Endothelial cell of umbilical vein (primary cell): ENCODE results near the gene RETNLB. TPM values are rescaled to one million over a fixed set of nuclear protein-coding genes. Genes with fewer than 3 reads are reported as not detected.

ENCODE experiments used
- BruUV-seq: library from RNA; stranded (reverse); fragments of 400-500 nt; replicated peaks from 2 replicates; lab custom pipeline; 2021; lab: Mats Ljungman, UMichigan
- CTCF ChIA-PET: fragments of 300-600, 350-600 bp; sonication (Branson Sonifier 250); formaldehyde crosslinking; loops from one replicate; lab custom pipeline; 2021; ENCODE audit warnings: antibody characterized with exemption, inconsistent platforms; lab: Charles Lee
- POLR2A ChIA-PET: fragments of 300-600, 350-600 bp; sonication (Branson Sonifier 250); formaldehyde crosslinking; loops from one replicate; lab custom pipeline; 2021; ENCODE audit warnings: antibody characterized with exemption, inconsistent platforms; lab: Charles Lee
- DNase-seq: peaks from one replicate; pipeline ENCODE4 v3.0.0-alpha.2; 2011; ENCODE audit warnings: low read depth, low spot score
- FAIRE-seq: peaks from 2 replicates; lab custom pipeline; 2011; peaks lifted over from hg19 to GRCh38; lab: Jason Lieb, UNC
- H2AFZ ChIP-seq: 2 replicates; pipeline ENCODE4 v1.6.0; 2012; ENCODE audit warnings: low read depth, low read length, control low read depth, inconsistent platforms
- H3K27ac ChIP-seq: 2 replicates; pipeline ENCODE4 v1.5.1; 2011; ENCODE audit warnings: low read depth, mild to moderate bottlenecking, control low read depth, low read length, moderate library complexity; ENCODE audit not compliant: insufficient read depth
- H3K27me3 ChIP-seq, 2 experiments: 2 replicates each; pipeline versions ENCODE4 v1.6.0 to v1.6.1; 2011; ENCODE audit warnings: low read length in 2 of 2, mixed read lengths in 1 of 2; ENCODE audit not compliant: control insufficient read depth in 2 of 2, insufficient read depth in 2 of 2
- H3K36me3 ChIP-seq, 2 experiments: 2 replicates in 1 of 2; 3 replicates in 1 of 2; pipeline ENCODE4 v1.5.1; 2011; ENCODE audit warnings: low read length in 2 of 2, mild to moderate bottlenecking in 1 of 2, moderate library complexity in 1 of 2; ENCODE audit not compliant: control insufficient read depth in 2 of 2, insufficient read depth in 2 of 2; ENCODE audit errors: extremely low read depth in 1 of 2
- H3K4me1 ChIP-seq: 3 replicates; pipeline ENCODE4 v1.5.1; 2011; ENCODE audit warnings: mild to moderate bottlenecking, low read length; ENCODE audit not compliant: control insufficient read depth, insufficient read depth; ENCODE audit errors: extremely low read depth
- H3K4me2 ChIP-seq: 2 replicates; pipeline ENCODE4 v1.6.1; 2011; ENCODE audit warnings: low read length, control low read depth, mixed read lengths; ENCODE audit not compliant: insufficient read depth
- H3K4me3 ChIP-seq, 3 experiments: fragments of 200-600 bp in 1 of 3; sonication (generic), shearing (Covaris generic) in 1 of 3; replicated peaks in 1 of 3; 2 replicates each; pipeline ENCODE4 v1.5.1; 2011 to 2016; ENCODE audit warnings: control low read depth in 3 of 3, low read length in 3 of 3, mild to moderate bottlenecking in 2 of 3, inconsistent platforms in 1 of 3, low read depth in 1 of 3, moderate library complexity in 1 of 3; ENCODE audit not compliant: insufficient read depth in 1 of 3
- H3K79me2 ChIP-seq: 2 replicates; pipeline ENCODE4 v1.6.0; 2012; ENCODE audit warnings: low read length, inconsistent platforms; ENCODE audit not compliant: control insufficient read depth, insufficient read depth
- H3K9ac ChIP-seq: replicated peaks from 2 replicates; pipeline ENCODE3; 2011; ENCODE audit warnings: low read length, control low read depth; ENCODE audit not compliant: insufficient read depth; ENCODE audit errors: extremely low read depth
- H3K9me1 ChIP-seq: replicated peaks from 3 replicates; pipeline ENCODE4 v1.6.0; 2011; ENCODE audit warnings: mild to moderate bottlenecking, low read length; ENCODE audit not compliant: control insufficient read depth, insufficient read depth; ENCODE audit errors: extremely low read depth
- H3K9me3 ChIP-seq: replicated peaks from 2 replicates; pipeline ENCODE4 v1.5.1; 2012; ENCODE audit warnings: low read length, inconsistent platforms; ENCODE audit not compliant: control insufficient read depth, insufficient read depth
- H4K20me1 ChIP-seq: replicated peaks from 2 replicates; pipeline ENCODE3; 2011; ENCODE audit warnings: mild to moderate bottlenecking, low read length; ENCODE audit not compliant: control insufficient read depth, insufficient read depth; ENCODE audit errors: extremely low read depth
- EZH2 ChIP-seq: IDR thresholded peaks from 2 replicates; pipeline ENCODE4 v1.6.1; 2012; ENCODE audit warnings: borderline replicate concordance, low read depth, mild to moderate bottlenecking, moderate library complexity, low read length, inconsistent platforms; ENCODE audit not compliant: severe bottlenecking
- GATA2 ChIP-seq: IDR thresholded peaks from 2 replicates; pipeline ENCODE4 v1.7.0; 2011; ENCODE audit warnings: low read depth, mild to moderate bottlenecking, moderate library complexity, mixed read lengths, low read length; ENCODE audit not compliant: insufficient read length, insufficient read depth
- JUN ChIP-seq: IDR thresholded peaks from 2 replicates; pipeline ENCODE4 v1.6.1; 2011; ENCODE audit warnings: borderline replicate concordance, low read depth; ENCODE audit not compliant: insufficient read length, insufficient read depth
- POLR2A ChIP-seq: IDR thresholded peaks from 2 replicates; pipeline ENCODE4 v1.6.1; 2012; ENCODE audit warnings: low read depth, mild to moderate bottlenecking, control low read depth, low read length
- dilution Hi-C: fragments of 300-500 bp; cut with MboI; formaldehyde crosslinking; loops from one replicate; pipeline ENCODE4 v1.15.0; 2019; ENCODE audit warnings: low sequenced_read_pairs; ENCODE audit not compliant: extremely low pct_ligation_motif_present
- intact Hi-C: fragments of 100-400 bp; cut with micrococcal nuclease; formaldehyde crosslinking; loops from one replicate; pipeline ENCODE4 v1.10.0; 2022
- polyA plus RNA-seq, 4 experiments: library from polyadenylated mRNA; depleted of rRNA in 3 of 4; stranded (reverse) in 3 of 4; unstranded in 1 of 4; fragments of >200 nt; gene quantifications; 2 replicates each; pipeline versions ENCODE4 v1.2.1 to v1.2.3, GENCODE V29; 2011 to 2012; ENCODE audit warnings: missing spikeins in 1 of 4
- total RNA-seq: library from RNA; stranded (reverse); gene quantifications from 2 replicates; pipeline ENCODE4 v1.2.3, GENCODE V29; 2021
- TF ChIP-seq, protein P1 (sequence below): IDR thresholded peaks from 2 replicates; pipeline ENCODE4 v1.6.1; 2011; ENCODE audit not compliant: insufficient read depth, insufficient read length

The RETNLB gene
- total and polyA plus RNA-seq, 2 donors (not counting 3 experiments of a cell fraction or from before 2014, with no cell fraction given), result not detected

DNA sequence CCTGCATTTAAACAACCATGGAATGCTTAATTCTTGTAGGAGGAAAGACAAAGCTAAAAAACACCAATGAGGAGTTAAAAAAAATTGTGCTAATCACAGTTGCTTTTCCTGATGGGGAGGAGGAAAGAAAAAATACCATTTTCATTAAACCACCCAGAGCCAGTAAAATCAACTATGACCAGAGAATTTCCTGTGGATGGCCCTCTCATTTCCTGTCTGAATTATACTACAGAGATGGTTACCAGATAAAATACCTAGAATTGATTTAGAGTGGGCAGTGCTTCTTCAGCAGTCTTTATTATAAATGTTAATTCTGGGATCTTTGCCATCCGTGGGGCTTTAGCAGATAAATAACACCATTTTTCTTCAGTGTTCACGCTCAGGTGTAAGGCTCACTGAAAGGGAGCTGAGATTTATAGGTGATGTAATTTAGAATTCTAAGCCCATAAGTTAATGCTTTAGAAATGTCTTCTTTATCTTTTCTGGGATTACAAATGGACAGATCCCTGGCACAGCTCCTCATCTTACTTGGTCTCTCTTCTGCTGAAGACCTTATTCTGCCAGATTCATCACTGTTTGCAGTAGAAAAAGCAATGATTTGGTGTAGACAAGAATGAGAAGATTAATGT lies 37.9 kb downstream of the RETNLB start:
- Histone ChIP-seq H3K4me1 (peaks cover 9% of the 10 kb centered on the region), H3K27me3 (no peaks in the 10 kb centered on the region), H3K9me1 (no peaks in the 10 kb centered on the region), H3K9ac (no peak overlapping the region), H3K27ac (no peak overlapping the region), H3K9me3 (no peaks in the 10 kb centered on the region), H4K20me1 (no peaks in the 10 kb centered on the region), H2AFZ (no peak overlapping the region), H3K36me3 (no peaks in the 10 kb centered on the region), H3K79me2 (no peaks in the 10 kb centered on the region), H3K4me3 (no peak overlapping the region), H3K4me2 (peak overlapping the region; percentile 51)
- no TSS peak for BruUV-seq
- dilution Hi-C loops, result no loop called here
- CTCF ChIA-PET, result interaction anchor here (2.4 kb wide), 1 partner anchor 12 kb away, joined by 11 read pairs; no protein-coding TSS in a partner anchor
- TF ChIP-seq, protein P1, sequence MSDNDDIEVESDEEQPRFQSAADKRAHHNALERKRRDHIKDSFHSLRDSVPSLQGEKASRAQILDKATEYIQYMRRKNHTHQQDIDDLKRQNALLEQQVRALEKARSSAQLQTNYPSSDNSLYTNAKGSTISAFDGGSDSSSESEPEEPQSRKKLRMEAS, result no peak
- TF ChIP-seq JUN (no peak), EZH2 (no peak), GATA2 (peak; percentile 82)
- intact Hi-C loops, result no loop called here
- DNase-seq (peak; percentile 10), FAIRE-seq (peak; percentile 8)
- POLR2A ChIA-PET, result no interaction called here

DNA sequence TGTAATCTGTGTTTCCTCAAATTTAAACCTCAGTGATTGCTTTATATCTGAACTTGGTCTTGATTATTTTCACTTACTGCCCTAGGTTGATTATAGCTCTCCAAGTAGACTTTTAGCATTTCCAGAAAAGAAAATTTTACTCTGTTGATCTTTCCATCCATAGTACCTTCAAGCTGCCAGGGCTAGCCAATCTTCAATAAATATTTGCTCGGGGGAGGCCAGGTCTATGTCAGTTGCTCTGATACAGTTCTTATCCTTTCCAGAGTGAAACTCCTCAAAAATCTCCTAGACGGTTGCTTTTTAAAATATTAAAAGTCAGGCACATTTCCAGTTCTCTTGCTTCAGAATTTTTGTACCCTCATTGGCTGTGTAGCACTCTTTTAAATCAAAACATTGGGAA lies 38.8 kb downstream of the RETNLB start:
- BruUV-seq, result no TSS peak
- ChIA-PET CTCF (interaction anchor here (2.4 kb wide), 1 partner anchor 11 kb away, joined by 11 read pairs; no protein-coding TSS in a partner anchor), POLR2A (no interaction called here)
- dilution Hi-C loops, result no loop called here
- no peak for TF ChIP-seq POLR2A
- TF ChIP-seq, protein P1, result no peak
- intact Hi-C loops, result no loop called here
- no peaks in the 10 kb centered on the region for H3K27me3 ChIP-seq
- H4K20me1 ChIP-seq, result no peaks in the 10 kb centered on the region
- no peak overlapping the region for H3K4me2 ChIP-seq
- no peak overlapping the region for H3K27ac ChIP-seq
- no peaks in the 10 kb centered on the region for H3K36me3 ChIP-seq
- H3K4me3 ChIP-seq, result no peak overlapping the region
- H3K79me2 ChIP-seq, result no peaks in the 10 kb centered on the region
- H3K9ac ChIP-seq, result no peak overlapping the region
- FAIRE-seq (no peak), DNase-seq (no peak)
- no peak overlapping the region for H2AFZ ChIP-seq
- H3K4me1 ChIP-seq, result peaks cover 9% of the 10 kb centered on the region
- no peaks in the 10 kb centered on the region for H3K9me3 ChIP-seq
- no peaks in the 10 kb centered on the region for H3K9me1 ChIP-seq
